HEK293T (cell line): ENCODE results near the gene VANGL2.

Source experiments
- ARNT ChIP-seq: fragments of 450-650 bp; IDR thresholded peaks from 2 replicates; pipeline ENCODE4 v1.6.1; 2017; ENCODE audit warnings: mild to moderate bottlenecking
- BHLHE40 ChIP-seq: fragments of 450-650 bp; IDR thresholded peaks from 2 replicates; pipeline ENCODE4 v1.6.1; 2016; ENCODE audit warnings: mild to moderate bottlenecking, moderate library complexity, borderline replicate concordance
- CTBP1 ChIP-seq: fragments of 450-650 bp; IDR thresholded peaks from 2 replicates; pipeline ENCODE4 v1.6.1; 2016; ENCODE audit warnings: borderline replicate concordance
- FOXA1 ChIP-seq: fragments of 450-650 bp; IDR thresholded peaks from 2 replicates; pipeline ENCODE4 v1.6.1; 2016; ENCODE audit warnings: mild to moderate bottlenecking
- FOXM1 ChIP-seq: fragments of 450-650 bp; IDR thresholded peaks from 2 replicates; pipeline ENCODE4 v1.6.1; 2017; ENCODE audit warnings: mild to moderate bottlenecking, borderline replicate concordance
- HDGF ChIP-seq: fragments of 450-650 bp; IDR thresholded peaks from 2 replicates; pipeline ENCODE4 v1.6.1; 2017; ENCODE audit warnings: antibody characterized with exemption, borderline replicate concordance
- L3MBTL2 ChIP-seq: fragments of 450-650 bp; conservative IDR thresholded peaks from 2 replicates; pipeline ENCODE4 v1.6.1; 2016; ENCODE audit warnings: mild to moderate bottlenecking
- PKNOX1 ChIP-seq: fragments of 450-650 bp; IDR thresholded peaks from 2 replicates; pipeline ENCODE4 v1.6.1; 2016
- SP1 ChIP-seq: fragments of 450-650 bp; IDR thresholded peaks from 2 replicates; pipeline ENCODE4 v1.6.1; 2017
- SUZ12 ChIP-seq: fragments of 450-650 bp; IDR thresholded peaks from 2 replicates; pipeline ENCODE4 v1.6.1; 2016; ENCODE audit warnings: mild to moderate bottlenecking

- TF ChIP-seq PKNOX1 (no peak), FOXA1 (no peak), FOXM1 (no peak), SP1 (no peak), L3MBTL2 (no peak), ARNT (no peak), HDGF (no peak), BHLHE40 (no peak), SUZ12 (no peak), CTBP1 (no peak)
Measured at GRCh38 chr1:160402001-160402795, 1.8 kb downstream of the VANGL2 start.
